ENCODE results near the gene MRTFA.

- no peak for TF ChIP-seq POLR2AphosphoS5 (IDR thresholded peaks at IDR 0.05; ENCODE audit: low read depth, low read length)
- TF ChIP-seq SPI1 (IDR thresholded peaks at IDR 0.05; ENCODE audit: low read depth, low read length), result no peak
- no peak for TF ChIP-seq POLR2A (IDR thresholded peaks at IDR 0.05; ENCODE audit: low read depth, low read length)
- TF ChIP-seq PAX5 (IDR thresholded peaks at IDR 0.05; ENCODE audit: insufficient read depth, low read length, severe bottlenecking), result no peak
- TF ChIP-seq TAF1 (IDR thresholded peaks at IDR 0.05; ENCODE audit: low read depth, low read length), result no peak
Measured at GRCh38 chr22:40418366-40419201, 217.9 kb downstream of the MRTFA start.
